ENCODE measurements around the gene SCGN.

Gene SCGN

GRCh38 chr6:25697537-25698340 is 45.7 kb downstream of the SCGN start:
- Histone ChIP-seq H3K27ac (no peak overlapping the region), H3K9me3 (0 out of 2 replicates have a peak, but pooled peaks cover 4% of the 10 kb centered on the region), H3K4me2 (no peak overlapping the region), H3K36me3 (no peaks in the 10 kb centered on the region), H3K4me3 (no peak overlapping the region), H4K20me1 (no peaks in the 10 kb centered on the region), H3K27me3 (no peaks in the 10 kb centered on the region), H3K9ac (no peak overlapping the region), H3K4me1 (no peaks in the 10 kb centered on the region)
- no peak for TF ChIP-seq Cebpa-rat (IDR thresholded peaks at IDR 0.05)

GRCh38 chr6:25698631-25699030 is 46.6 kb downstream of the SCGN start:
- no peak for TF ChIP-seq Cebpa-rat (IDR thresholded peaks at IDR 0.05)
- H3K9me3 ChIP-seq, result 0 out of 2 replicates have a peak, but pooled peaks cover 4% of the 10 kb centered on the region

GRCh38 chr6:25699649-25700048 is 47.6 kb downstream of the SCGN start:
- TF ChIP-seq Cebpa-rat (IDR thresholded peaks at IDR 0.05), result no peak
- H3K36me3 ChIP-seq, result no peaks in the 10 kb centered on the region
- H3K4me3 ChIP-seq, result no peak overlapping the region
- H3K4me2 ChIP-seq, result no peak overlapping the region
- no peak overlapping the region for H3K9ac ChIP-seq
- H3K9me3 ChIP-seq, result 0 out of 2 replicates have a peak, but pooled peaks cover 4% of the 10 kb centered on the region
- no peaks in the 10 kb centered on the region for H3K4me1 ChIP-seq
- H3K27ac ChIP-seq, result no peak overlapping the region
- no peaks in the 10 kb centered on the region for H4K20me1 ChIP-seq
- no peaks in the 10 kb centered on the region for H3K27me3 ChIP-seq

More at GRCh38 chr6:25698631-25699030, 46.6 kb downstream of the SCGN start:
- H3K27me3 ChIP-seq, result no peaks in the 10 kb centered on the region
- H3K27ac ChIP-seq, result no peak overlapping the region
- H3K4me3 ChIP-seq, result no peak overlapping the region
- H3K4me2 ChIP-seq, result no peak overlapping the region
- no peaks in the 10 kb centered on the region for H3K4me1 ChIP-seq
- H4K20me1 ChIP-seq, result no peaks in the 10 kb centered on the region
- H3K9ac ChIP-seq, result no peak overlapping the region
- H3K36me3 ChIP-seq, result no peaks in the 10 kb centered on the region

- Histone ChIP-seq H3K4me3 (no peak overlapping the region), H3K27me3 (no peaks in the 10 kb centered on the region), H4K20me1 (no peaks in the 10 kb centered on the region), H3K9ac (no peak overlapping the region), H3K27ac (no peak overlapping the region), H3K4me1 (no peaks in the 10 kb centered on the region), H3K4me2 (no peak overlapping the region), H3K9me3 (0 out of 2 replicates have a peak, but pooled peaks cover 4% of the 10 kb centered on the region), H3K36me3 (no peaks in the 10 kb centered on the region)
- TF ChIP-seq Cebpa-rat (IDR thresholded peaks at IDR 0.05), result no peak
Observed at GRCh38 chr6:25700761-25701160, 48.7 kb downstream of the SCGN start.

GRCh38 chr6:25701807-25702206 is 49.8 kb downstream of the SCGN start:
- Histone ChIP-seq H3K4me2 (no peak overlapping the region), H3K27ac (no peak overlapping the region), H3K36me3 (no peaks in the 10 kb centered on the region), H3K9me3 (0 out of 2 replicates have a peak, but pooled peaks cover 4% of the 10 kb centered on the region), H3K4me3 (no peak overlapping the region), H3K4me1 (no peaks in the 10 kb centered on the region), H4K20me1 (no peaks in the 10 kb centered on the region), H3K27me3 (no peaks in the 10 kb centered on the region), H3K9ac (no peak overlapping the region)
- TF ChIP-seq Cebpa-rat (IDR thresholded peaks at IDR 0.05), result no peak

GRCh38 chr6:25703005-25703404 is 51.0 kb downstream of the SCGN start:
- Histone ChIP-seq H3K27me3 (no peaks in the 10 kb centered on the region), H3K9me3 (0 out of 2 replicates have a peak, but pooled peaks cover 4% of the 10 kb centered on the region), H3K27ac (no peak overlapping the region), H3K36me3 (no peaks in the 10 kb centered on the region), H3K4me3 (no peak overlapping the region), H3K4me2 (no peak overlapping the region), H4K20me1 (no peaks in the 10 kb centered on the region), H3K9ac (no peak overlapping the region), H3K4me1 (no peaks in the 10 kb centered on the region)
- TF ChIP-seq Cebpa-rat (IDR thresholded peaks at IDR 0.05), result no peak

- Histone ChIP-seq H3K9me3 (0 out of 2 replicates have a peak, but pooled peaks cover 4% of the 10 kb centered on the region), H3K27me3 (no peaks in the 10 kb centered on the region), H3K27ac (no peak overlapping the region), H3K4me3 (no peak overlapping the region), H3K9ac (no peak overlapping the region), H3K4me2 (no peak overlapping the region), H4K20me1 (no peaks in the 10 kb centered on the region), H3K36me3 (no peaks in the 10 kb centered on the region), H3K4me1 (no peaks in the 10 kb centered on the region)
- TF ChIP-seq Cebpa-rat (IDR thresholded peaks at IDR 0.05), result no peak
Observed at GRCh38 chr6:25704001-25704400, 52.0 kb downstream of the SCGN start.

- H4K20me1 ChIP-seq, result no peaks in the 10 kb centered on the region
- H3K9me3 ChIP-seq, result no peaks in the 10 kb centered on the region
- H3K27ac ChIP-seq, result no peak overlapping the region
- no peaks in the 10 kb centered on the region for H3K27me3 ChIP-seq
- no peak overlapping the region for H3K4me2 ChIP-seq
- no peaks in the 10 kb centered on the region for H3K4me1 ChIP-seq
- no peaks in the 10 kb centered on the region for H3K36me3 ChIP-seq
- H3K4me3 ChIP-seq, result no peak overlapping the region
- H3K9ac ChIP-seq, result no peak overlapping the region
- no peak for TF ChIP-seq Cebpa-rat (IDR thresholded peaks at IDR 0.05)
Observed at GRCh38 chr6:25706314-25707014, 54.4 kb downstream of the SCGN start.

GRCh38 chr6:25709761-25710160 is 57.7 kb downstream of the SCGN start:
- Histone ChIP-seq H3K9ac (no peak overlapping the region), H3K27ac (no peak overlapping the region), H3K4me3 (no peak overlapping the region), H3K9me3 (peaks cover 5% of the 10 kb centered on the region; the same call in 1 of the 2 replicates), H3K4me2 (no peak overlapping the region), H3K27me3 (no peaks in the 10 kb centered on the region), H3K4me1 (no peaks in the 10 kb centered on the region), H3K36me3 (no peaks in the 10 kb centered on the region), H4K20me1 (no peaks in the 10 kb centered on the region)
- TF ChIP-seq Cebpa-rat (IDR thresholded peaks at IDR 0.05), result no peak

- H3K9ac ChIP-seq, result no peak overlapping the region
Observed at GRCh38 chr6:25710287-25710686, 58.3 kb downstream of the SCGN start.

More at GRCh38 chr6:25710287-25710686, 58.3 kb downstream of the SCGN start:
- Histone ChIP-seq H3K4me3 (no peak overlapping the region), H3K9me3 (peaks cover 5% of the 10 kb centered on the region; the same call in 1 of the 2 replicates), H3K36me3 (no peaks in the 10 kb centered on the region), H3K4me1 (no peaks in the 10 kb centered on the region), H4K20me1 (no peaks in the 10 kb centered on the region), H3K27ac (no peak overlapping the region), H3K27me3 (no peaks in the 10 kb centered on the region), H3K4me2 (no peak overlapping the region)
- TF ChIP-seq Cebpa-rat (IDR thresholded peaks at IDR 0.05), result peak; percentile 79

Measured in BLaER1 (cell line).